Measurements from ENCODE around the gene UCP2.

GRCh38 chr11:74023276-74023675 is 40.6 kb upstream of the UCP2 start:
- TF ChIP-seq, protein P1, sequence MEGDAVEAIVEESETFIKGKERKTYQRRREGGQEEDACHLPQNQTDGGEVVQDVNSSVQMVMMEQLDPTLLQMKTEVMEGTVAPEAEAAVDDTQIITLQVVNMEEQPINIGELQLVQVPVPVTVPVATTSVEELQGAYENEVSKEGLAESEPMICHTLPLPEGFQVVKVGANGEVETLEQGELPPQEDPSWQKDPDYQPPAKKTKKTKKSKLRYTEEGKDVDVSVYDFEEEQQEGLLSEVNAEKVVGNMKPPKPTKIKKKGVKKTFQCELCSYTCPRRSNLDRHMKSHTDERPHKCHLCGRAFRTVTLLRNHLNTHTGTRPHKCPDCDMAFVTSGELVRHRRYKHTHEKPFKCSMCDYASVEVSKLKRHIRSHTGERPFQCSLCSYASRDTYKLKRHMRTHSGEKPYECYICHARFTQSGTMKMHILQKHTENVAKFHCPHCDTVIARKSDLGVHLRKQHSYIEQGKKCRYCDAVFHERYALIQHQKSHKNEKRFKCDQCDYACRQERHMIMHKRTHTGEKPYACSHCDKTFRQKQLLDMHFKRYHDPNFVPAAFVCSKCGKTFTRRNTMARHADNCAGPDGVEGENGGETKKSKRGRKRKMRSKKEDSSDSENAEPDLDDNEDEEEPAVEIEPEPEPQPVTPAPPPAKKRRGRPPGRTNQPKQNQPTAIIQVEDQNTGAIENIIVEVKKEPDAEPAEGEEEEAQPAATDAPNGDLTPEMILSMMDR (IDR thresholded peaks at IDR 0.05) = no peak
- TF ChIP-seq POLR2A (IDR thresholded peaks at IDR 0.05) = no peak
- TF ChIP-seq POLR2AphosphoS5 (IDR thresholded peaks at IDR 0.05) = no peak
